Activated T-helper 17 cell treated with anti-CD3 and anti-CD28 coated beads, Interleukin-2, amount 50 U/mL, for 72 hours (primary cell): ENCODE results near the gene RARB. TPM values are rescaled to one million over a fixed set of nuclear protein-coding genes. Genes with fewer than 3 reads are reported as not detected.

Experiments
- ATAC-seq: fragments of 150-1000 bp; cut with Tn5 transposase; replicated peaks from 2 replicates; pipeline ENCODE4 v1.10.0; 2021; ENCODE audit warnings: mild to moderate bottlenecking, moderate library complexity
- H3K27ac Mint-ChIP-seq: one replicate; pipeline ENCODE4 v1.8.0; 2022; ENCODE audit warnings: mixed read lengths
- H3K27me3 Mint-ChIP-seq: one replicate; pipeline ENCODE4 v1.8.0; 2022; ENCODE audit warnings: mixed read lengths
- H3K36me3 Mint-ChIP-seq: one replicate; pipeline ENCODE4 v1.8.0; 2022; ENCODE audit warnings: low read depth, mild to moderate bottlenecking, mixed read lengths
- H3K4me1 Mint-ChIP-seq: one replicate; pipeline ENCODE4 v1.8.0; 2022; ENCODE audit warnings: mixed read lengths
- H3K4me3 Mint-ChIP-seq: one replicate; pipeline ENCODE4 v1.8.0; 2022; ENCODE audit warnings: mild to moderate bottlenecking, mixed read lengths
- H3K9me3 Mint-ChIP-seq: one replicate; pipeline ENCODE4 v1.8.0; 2022; ENCODE audit warnings: mixed read lengths
- total RNA-seq, 2 donors: library from RNA; stranded (reverse); gene quantifications; one replicate each; pipeline ENCODE4 v1.2.3, GENCODE V29; 2022

RARB gene
- total RNA-seq, 2 donors from 2014 or later: not detected

DNA sequence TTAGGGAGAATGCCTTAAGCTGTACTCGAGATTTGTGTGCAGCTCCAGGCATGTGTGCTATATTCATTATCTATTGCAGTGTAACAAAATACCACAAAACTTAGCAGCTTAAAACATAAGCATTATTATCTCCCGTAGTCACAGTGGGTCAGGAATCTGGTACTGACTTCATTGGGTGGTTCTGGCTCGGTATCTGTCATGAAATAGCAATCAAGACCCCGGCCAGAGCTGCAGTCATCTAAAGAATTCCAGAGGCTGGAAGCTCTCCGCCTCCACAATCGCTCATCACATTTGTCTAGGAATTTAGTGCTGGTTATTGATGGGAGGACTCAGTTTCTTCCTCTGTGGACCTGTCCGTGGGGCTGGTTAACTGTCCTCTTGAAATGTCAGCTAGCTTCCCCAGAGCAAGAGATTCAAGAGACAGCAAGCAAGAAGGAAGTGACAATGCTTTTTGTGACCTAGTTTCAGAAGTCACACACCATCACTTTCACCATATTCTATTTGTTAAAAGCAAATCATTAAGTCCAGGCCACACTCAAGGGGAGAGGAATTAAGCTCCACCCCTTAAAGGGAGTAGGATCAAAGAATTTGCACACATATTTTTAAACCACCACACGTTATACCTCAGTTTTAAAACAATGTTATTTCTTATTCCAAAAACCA is 160.5 kb downstream of the RARB start:
- H3K27me3 Mint-ChIP-seq: peaks cover 3% of the 10 kb centered on the region
- H3K36me3 Mint-ChIP-seq: no peaks in the 10 kb centered on the region
- ATAC-seq: no peak
- no peaks in the 10 kb centered on the region for H3K4me1 Mint-ChIP-seq
- no peaks in the 10 kb centered on the region for H3K9me3 Mint-ChIP-seq
- H3K4me3 Mint-ChIP-seq: no peak overlapping the region
- no peak overlapping the region for H3K27ac Mint-ChIP-seq

DNA sequence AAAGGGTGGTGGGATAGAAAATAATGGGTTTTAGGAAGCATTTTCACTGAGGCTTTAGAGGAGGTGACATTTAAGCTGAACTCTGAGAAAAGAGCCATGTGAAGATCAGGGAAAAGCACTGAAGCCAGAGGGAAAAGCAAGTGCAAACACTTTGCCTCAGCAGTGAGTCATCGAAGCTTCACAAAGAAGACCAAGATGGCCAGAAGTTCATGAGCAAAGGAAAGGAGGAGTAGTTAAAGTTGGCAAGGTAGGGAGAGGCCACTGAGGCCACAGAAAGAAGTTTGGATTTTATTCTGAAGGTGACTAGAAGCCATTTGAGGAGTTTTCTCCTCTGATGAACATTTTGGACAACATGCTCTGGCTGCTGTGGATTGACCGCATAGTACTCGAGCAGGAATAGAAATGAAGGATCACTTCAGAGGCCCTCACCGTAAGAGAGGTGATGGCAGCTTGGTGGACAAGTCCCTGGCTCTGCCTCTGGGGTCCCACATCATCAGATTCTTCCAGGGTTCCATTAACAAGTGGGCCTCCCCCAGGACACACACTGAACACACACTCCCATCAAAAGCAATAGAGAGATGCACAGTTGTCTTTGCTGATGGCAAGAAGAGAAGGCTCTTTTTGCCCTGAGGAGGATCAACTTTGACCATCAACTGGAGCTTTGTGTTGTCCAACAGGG is 161.2 kb downstream of the RARB start:
- Mint-ChIP-seq H3K36me3 (no peaks in the 10 kb centered on the region), H3K4me3 (no peak overlapping the region), H3K4me1 (no peaks in the 10 kb centered on the region), H3K27me3 (no peaks in the 10 kb centered on the region), H3K27ac (no peak overlapping the region), H3K9me3 (no peaks in the 10 kb centered on the region)
- no peak for ATAC-seq

DNA sequence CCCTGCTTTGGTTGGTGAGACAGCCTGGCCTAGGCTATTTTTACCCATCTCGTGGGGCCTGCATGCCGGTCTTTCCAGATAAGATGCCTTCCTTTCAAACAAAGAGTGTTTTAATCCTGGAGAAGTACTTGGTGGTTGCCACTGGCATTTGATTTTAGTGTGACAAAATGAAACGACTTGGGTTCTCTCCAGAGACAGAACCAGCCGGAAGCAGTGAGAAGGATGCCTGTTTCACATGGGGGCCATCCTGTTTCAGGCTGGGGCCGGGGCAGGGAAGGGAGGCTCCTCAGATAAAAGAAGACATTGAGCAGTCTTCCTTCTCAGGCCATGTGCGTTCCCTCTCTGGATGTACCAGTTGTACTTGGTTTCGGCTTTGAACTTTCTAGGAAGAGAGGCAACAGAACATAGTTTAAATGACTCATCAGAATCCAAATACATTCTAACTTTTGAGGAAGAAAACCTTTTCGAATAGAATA is 161.8 kb downstream of the RARB start:
- ATAC-seq: no peak
- no peaks in the 10 kb centered on the region for H3K27me3 Mint-ChIP-seq
- H3K36me3 Mint-ChIP-seq: no peaks in the 10 kb centered on the region
- no peaks in the 10 kb centered on the region for H3K9me3 Mint-ChIP-seq
- no peaks in the 10 kb centered on the region for H3K4me1 Mint-ChIP-seq
- H3K4me3 Mint-ChIP-seq: no peak overlapping the region
- H3K27ac Mint-ChIP-seq: no peak overlapping the region

DNA sequence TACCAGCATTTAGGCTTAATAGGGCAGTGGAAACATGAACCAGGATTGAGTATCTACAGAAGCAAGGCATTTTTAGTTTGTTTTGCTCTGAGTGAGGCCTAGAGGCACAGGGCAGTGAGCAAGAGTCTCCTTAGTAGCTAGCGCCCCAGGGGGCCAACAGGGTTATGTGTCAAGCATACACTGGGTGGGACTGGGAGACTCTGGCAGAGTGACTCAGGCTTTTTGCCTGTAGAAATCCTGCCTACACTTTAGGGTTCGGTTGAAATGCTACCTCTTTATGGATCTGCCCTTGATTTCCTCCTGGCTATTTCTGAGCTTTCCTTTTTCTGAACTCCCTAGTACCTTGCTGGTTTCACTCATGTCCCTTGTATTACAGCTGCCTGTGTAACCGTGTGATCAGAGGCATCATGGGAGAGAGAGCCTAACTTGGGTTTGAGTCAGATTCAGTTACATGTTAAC is 164.5 kb downstream of the RARB start:
- no peaks in the 10 kb centered on the region for H3K27me3 Mint-ChIP-seq
- no peaks in the 10 kb centered on the region for H3K9me3 Mint-ChIP-seq
- peaks cover 16% of the 10 kb centered on the region for H3K36me3 Mint-ChIP-seq
- no peak overlapping the region for H3K27ac Mint-ChIP-seq
- no peak overlapping the region for H3K4me3 Mint-ChIP-seq
- no peaks in the 10 kb centered on the region for H3K4me1 Mint-ChIP-seq
- ATAC-seq: peak; percentile 34

DNA sequence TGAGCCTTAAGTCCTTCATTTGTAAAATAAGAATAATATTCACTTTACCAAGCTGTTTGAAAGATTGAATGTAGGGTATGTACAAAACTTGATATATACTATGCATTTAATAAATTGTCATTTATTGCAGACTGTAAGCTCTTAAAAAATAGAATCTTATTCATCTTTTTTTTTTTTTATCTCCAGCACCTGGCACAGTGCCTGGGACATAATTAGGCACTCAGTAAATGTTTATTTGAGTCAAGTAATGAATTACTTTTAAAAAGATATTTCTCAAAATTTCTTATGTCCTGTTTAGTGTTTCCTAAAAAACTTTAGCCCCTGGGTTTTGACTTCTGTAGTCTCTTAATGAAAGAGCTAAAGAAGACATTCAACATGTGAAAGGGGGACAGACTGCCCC is 164.9 kb downstream of the RARB start:
- H3K27me3 Mint-ChIP-seq: no peaks in the 10 kb centered on the region
- ATAC-seq: no peak
- peaks cover 20% of the 10 kb centered on the region for H3K36me3 Mint-ChIP-seq
- no peak overlapping the region for H3K27ac Mint-ChIP-seq
- H3K9me3 Mint-ChIP-seq: no peaks in the 10 kb centered on the region
- no peaks in the 10 kb centered on the region for H3K4me1 Mint-ChIP-seq
- H3K4me3 Mint-ChIP-seq: no peak overlapping the region

DNA sequence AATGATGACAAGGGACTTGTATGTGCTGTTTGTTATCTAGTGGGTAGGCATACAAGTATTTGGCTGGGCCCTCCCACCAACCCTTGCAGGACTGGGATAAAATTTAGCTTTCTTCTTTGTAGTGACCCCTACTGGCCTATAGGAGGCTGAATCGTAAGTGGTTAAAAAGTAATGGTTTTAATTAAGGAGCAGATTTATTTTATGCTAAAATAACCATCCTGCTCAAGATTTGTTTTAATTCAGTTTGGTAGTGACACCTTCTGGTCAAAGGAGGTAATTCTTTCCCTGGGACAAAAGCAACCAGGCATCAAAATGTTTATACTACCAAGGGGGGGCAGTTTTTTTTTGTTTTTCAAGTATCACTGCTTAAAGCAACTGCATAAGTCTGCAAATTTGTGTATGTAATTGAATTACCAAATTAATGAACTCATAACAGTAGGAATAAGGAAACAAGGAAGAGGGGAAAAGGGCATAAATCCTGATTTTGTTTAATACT is 166.0 kb downstream of the RARB start:
- H3K4me1 Mint-ChIP-seq: no peaks in the 10 kb centered on the region
- H3K27me3 Mint-ChIP-seq: no peaks in the 10 kb centered on the region
- no peak overlapping the region for H3K27ac Mint-ChIP-seq
- no peaks in the 10 kb centered on the region for H3K9me3 Mint-ChIP-seq
- no peak overlapping the region for H3K4me3 Mint-ChIP-seq
- peaks cover 31% of the 10 kb centered on the region for H3K36me3 Mint-ChIP-seq
- ATAC-seq: peak; percentile 46

DNA sequence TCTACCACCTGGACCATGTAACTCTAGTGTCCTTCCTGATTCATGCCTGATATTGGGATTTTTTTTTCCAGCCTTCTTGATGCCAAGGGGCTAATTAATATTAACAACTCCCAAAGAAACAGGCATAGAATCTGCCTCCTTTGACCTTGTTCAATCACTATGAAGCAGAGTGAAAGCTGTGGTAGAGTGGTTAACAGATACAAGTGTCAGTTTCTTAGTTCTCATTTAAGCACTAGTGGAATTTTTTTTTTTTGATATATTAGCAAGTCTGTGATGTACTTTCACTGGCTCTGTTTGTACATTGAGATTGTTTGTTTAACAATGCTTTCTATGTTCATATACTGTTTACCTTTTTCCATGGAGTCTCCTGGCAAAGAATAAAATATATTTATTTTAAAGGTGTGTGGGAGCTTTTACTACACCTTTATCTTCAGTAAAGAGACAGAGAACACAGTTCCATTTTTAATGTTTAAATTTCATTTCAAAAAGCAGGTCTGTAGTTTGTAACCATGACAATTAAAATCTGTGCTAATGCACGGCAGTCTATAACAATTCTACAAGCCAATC is 169.6 kb downstream of the RARB start:
- H3K27me3 Mint-ChIP-seq: no peaks in the 10 kb centered on the region
- no peaks in the 10 kb centered on the region for H3K9me3 Mint-ChIP-seq
- no peaks in the 10 kb centered on the region for H3K4me1 Mint-ChIP-seq
- no peak overlapping the region for H3K27ac Mint-ChIP-seq
- H3K36me3 Mint-ChIP-seq: peaks cover 67% of the 10 kb centered on the region
- no peak for ATAC-seq
- H3K4me3 Mint-ChIP-seq: no peak overlapping the region

DNA sequence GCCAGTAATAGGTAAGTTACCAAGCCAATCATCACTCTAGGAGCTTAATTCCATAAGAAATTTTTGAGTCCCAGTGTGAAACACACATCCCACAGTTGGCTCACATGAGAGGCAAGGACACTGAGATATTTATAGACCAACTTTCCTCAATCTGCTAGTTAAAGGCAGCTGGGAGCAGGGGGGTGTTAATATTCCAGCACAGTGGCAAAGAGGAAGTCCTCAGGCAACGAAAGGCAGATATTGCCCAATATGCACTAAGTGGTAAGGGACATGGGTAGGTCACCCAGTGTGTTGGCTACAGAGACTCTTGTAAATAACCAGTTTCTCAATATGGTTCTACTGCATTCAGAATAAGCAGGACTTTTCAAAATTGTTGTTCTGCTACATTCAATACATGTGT is 175.6 kb downstream of the RARB start:
- Mint-ChIP-seq H3K36me3 (peaks cover 100% of the 10 kb centered on the region), H3K4me1 (peaks cover 4% of the 10 kb centered on the region), H3K27ac (peak overlapping the region; percentile 58), H3K4me3 (no peak overlapping the region), H3K27me3 (no peaks in the 10 kb centered on the region), H3K9me3 (no peaks in the 10 kb centered on the region)
- ATAC-seq: peak; percentile 3

DNA sequence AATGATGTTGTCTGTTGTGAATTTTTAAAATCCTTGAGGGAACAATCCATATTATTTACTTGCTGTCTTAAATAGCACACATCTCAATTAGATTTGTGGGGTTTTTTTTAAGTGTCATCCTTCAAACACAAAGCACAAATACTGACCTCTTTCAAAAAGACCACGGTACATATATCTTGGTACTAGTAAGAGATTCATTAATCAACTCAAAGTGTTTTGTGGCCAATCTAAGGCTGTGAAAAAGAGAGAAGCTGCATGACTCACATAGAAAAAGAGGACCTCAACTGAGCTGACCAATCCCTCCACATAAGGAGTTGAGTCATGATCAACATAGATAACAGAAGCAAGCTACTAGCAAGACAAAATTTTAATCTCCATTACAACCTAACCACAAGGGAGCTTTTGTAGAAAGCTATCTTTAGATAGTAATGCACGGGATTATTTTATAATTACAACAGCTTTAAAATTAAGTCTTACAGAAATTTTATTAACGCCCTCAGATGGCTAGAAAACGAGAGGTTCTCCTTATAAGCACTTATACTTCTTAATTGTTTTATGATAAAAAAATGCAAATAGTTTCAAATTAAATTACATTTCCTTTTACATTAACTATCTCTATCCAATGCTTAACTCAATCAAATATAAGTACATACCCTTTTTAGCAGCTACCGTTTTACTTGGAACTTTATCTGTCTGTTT is 176.2 kb downstream of the RARB start:
- peak overlapping the region; percentile 58 for H3K27ac Mint-ChIP-seq
- peaks cover 98% of the 10 kb centered on the region for H3K36me3 Mint-ChIP-seq

DNA sequence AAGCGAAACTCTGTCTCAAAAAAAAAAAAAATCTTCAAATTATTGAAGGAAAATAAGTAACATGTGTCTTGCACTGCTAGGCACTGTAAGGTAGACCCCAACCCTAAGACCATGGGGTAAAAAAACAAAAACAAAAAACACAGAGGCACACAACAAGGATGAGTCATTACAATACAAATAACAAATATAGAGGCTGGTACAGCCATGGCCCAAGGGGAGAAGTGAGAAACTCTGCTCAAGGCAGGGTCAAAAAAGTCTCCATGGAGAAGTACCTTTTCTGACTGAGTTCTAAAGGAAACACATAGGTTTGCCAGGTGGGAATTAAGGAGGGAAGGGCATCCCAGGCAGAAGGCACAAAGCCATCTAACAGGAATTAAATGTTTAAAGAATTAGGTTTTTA is 182.1 kb downstream of the RARB start:
- Mint-ChIP-seq H3K4me3 (no peak overlapping the region), H3K27me3 (no peaks in the 10 kb centered on the region), H3K9me3 (no peaks in the 10 kb centered on the region), H3K27ac (peak overlapping the region; percentile 82), H3K36me3 (peaks cover 97% of the 10 kb centered on the region), H3K4me1 (peaks cover 4% of the 10 kb centered on the region)
- ATAC-seq: no peak

More for the DNA sequence above, 176.2 kb downstream of the RARB start:
- Mint-ChIP-seq H3K27me3 (no peaks in the 10 kb centered on the region), H3K4me3 (no peak overlapping the region), H3K9me3 (no peaks in the 10 kb centered on the region), H3K4me1 (peaks cover 4% of the 10 kb centered on the region)
- ATAC-seq: peak; percentile 96

DNA sequence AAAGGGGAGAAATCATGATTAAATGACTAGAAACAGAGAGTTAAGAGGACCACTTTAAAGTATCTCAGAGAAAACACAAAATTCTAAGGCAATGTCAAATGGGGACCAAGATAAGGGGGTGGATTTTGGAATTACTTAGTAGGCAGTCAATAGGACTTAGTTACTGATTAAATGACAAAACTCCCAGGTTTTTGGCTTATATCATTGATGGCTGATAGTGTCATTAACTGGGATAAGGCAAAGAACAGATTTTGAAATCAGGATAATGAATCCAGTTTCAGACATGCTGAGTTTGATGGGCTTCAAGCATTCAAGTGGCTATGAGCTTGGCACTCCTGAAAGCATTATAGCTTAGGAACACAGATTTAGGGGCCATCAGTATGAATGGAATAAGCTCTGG is 182.7 kb downstream of the RARB start:
- H3K4me3 Mint-ChIP-seq: no peak overlapping the region
- H3K9me3 Mint-ChIP-seq: no peaks in the 10 kb centered on the region
- H3K27me3 Mint-ChIP-seq: no peaks in the 10 kb centered on the region
- H3K4me1 Mint-ChIP-seq: peaks cover 1% of the 10 kb centered on the region
- peaks cover 96% of the 10 kb centered on the region for H3K36me3 Mint-ChIP-seq
- H3K27ac Mint-ChIP-seq: peak overlapping the region; percentile 82
- no peak for ATAC-seq

DNA sequence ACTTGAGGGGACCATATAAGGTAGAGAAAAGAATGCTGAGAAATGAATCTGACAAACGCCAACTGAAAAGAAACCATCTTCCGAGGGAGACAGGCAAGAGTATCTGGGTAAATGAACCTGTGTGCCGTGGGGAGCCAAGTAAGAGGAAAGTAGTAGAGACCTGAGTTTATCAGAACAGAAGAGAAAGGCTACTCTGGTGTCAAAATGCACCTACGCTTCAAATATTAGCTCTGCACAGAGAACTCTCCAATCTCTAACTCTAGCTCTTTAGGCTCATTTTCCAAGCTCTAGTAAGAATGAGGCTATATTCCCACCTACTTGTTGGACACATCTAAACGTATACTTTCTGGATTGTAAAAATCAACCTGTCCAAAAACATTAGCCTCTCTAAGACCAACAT is 183.1 kb downstream of the RARB start:
- Mint-ChIP-seq H3K36me3 (peaks cover 92% of the 10 kb centered on the region), H3K4me1 (no peaks in the 10 kb centered on the region), H3K27me3 (no peaks in the 10 kb centered on the region), H3K9me3 (no peaks in the 10 kb centered on the region), H3K27ac (peak overlapping the region; percentile 82), H3K4me3 (no peak overlapping the region)
- no peak for ATAC-seq

DNA sequence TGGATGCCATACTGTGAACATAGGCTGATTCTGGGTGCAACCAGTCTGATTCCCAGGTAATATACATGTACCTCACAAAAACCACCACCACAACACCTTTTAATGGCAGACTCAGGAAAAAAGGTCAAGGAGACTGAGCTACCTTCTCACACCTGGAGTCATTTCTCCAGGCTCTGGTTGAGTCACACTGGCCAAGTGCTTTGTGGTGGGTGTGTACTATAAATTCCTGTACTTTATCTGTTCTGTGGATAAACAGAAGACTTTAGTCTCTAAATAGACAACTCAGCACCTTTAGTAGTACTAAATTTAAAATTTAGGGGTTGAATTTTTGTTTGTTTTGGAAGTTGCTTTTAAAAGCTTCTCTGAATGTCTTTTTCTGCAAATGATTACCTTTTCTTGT is 190.0 kb downstream of the RARB start:
- Mint-ChIP-seq H3K36me3 (peaks cover 89% of the 10 kb centered on the region), H3K4me1 (peaks cover 13% of the 10 kb centered on the region), H3K27me3 (no peaks in the 10 kb centered on the region), H3K27ac (peak overlapping the region; percentile 46), H3K9me3 (no peaks in the 10 kb centered on the region), H3K4me3 (no peak overlapping the region)
- peak; percentile 59 for ATAC-seq

DNA sequence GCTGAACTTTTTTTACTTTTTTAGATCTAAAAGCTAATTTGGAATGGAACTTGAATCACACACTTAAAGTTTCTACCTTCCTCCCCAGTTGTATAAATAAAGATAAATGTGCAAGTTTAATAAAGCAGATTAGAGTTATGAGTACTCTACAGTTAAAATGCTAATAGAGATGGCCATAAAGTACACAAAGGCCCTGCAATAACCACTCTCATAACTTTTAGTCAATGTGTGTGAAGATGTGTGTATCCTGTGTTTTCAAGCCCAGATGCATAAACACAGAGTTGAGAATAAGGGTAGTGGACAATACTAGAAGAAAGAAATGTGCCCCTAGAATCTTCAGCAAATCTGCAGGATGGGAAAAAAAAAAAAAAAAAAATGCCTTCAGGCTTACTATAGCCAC is 191.3 kb downstream of the RARB start:
- H3K27ac Mint-ChIP-seq: no peak overlapping the region
- H3K4me1 Mint-ChIP-seq: peaks cover 13% of the 10 kb centered on the region
- H3K36me3 Mint-ChIP-seq: peaks cover 89% of the 10 kb centered on the region
- no peak overlapping the region for H3K4me3 Mint-ChIP-seq
- no peak for ATAC-seq
- no peaks in the 10 kb centered on the region for H3K27me3 Mint-ChIP-seq
- no peaks in the 10 kb centered on the region for H3K9me3 Mint-ChIP-seq
